RKO (cell line): ENCODE measurements around the gene ARL2.

Experiments
- DNase-seq: peaks from one replicate; pipeline ENCODE4 v3.0.0-alpha.2; 2016; ENCODE audit warnings: low spot score

Gene ARL2

GRCh38 chr11:65047581-65048422, 33.8 kb downstream of the ARL2 start:
- no peak for DNase-seq

DNA sequence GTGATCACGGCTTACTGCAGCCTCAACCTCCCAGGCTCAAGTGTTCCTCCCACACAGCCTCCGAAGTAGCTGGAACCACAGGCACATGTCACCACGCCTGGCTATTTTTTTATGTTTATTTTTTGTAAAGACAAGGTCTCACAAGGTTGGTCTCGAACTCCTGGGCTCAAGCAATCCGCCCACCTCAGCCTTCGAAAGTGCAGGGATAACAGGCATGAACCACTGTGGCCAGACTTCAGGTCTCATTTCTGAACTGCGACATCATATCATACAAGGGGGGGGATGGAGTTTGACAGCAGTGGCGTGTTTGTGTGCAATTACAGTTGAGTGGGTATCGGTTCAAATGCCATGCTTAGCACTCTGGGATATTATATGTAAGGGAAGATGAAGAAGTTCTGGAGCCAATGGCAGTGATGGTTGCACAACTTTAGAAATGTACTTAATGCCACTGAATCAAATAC, 37.5 kb downstream of the ARL2 start:
- no peak for DNase-seq

DNA sequence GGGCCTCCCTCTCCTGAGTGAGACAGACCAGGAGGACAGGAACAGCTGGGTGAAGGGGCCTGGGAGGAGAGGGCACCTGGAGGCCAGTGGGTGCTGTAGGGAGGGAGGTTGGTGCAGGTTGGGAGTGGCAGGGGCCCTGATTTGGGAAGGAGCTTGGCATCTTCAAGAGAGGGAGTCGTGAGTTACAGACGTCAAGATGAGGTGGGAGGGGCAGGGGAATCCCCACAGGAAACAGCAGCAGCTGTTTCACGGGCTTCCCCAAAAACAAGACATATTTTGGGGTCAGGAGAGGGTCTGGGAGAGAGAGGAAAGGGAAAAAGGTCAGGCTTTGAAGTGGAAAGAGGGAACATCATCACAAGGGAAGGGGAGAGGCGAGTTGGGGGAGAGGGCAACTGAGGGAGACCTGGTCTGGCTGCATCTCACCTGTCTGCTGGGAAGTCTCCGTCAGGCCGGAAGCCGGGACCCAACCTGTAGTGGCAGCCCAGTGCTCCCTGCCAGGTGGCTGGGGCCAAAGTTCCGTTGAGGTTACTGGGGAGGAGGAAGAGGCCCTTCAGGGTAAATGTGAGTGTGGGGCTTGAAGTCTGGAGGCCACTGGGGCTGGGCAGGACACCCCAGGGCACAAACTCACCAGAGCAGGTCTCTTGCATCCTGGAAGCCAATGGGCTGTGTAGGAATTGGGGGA, 40.0 kb downstream of the ARL2 start:
- no peak for DNase-seq

DNA sequence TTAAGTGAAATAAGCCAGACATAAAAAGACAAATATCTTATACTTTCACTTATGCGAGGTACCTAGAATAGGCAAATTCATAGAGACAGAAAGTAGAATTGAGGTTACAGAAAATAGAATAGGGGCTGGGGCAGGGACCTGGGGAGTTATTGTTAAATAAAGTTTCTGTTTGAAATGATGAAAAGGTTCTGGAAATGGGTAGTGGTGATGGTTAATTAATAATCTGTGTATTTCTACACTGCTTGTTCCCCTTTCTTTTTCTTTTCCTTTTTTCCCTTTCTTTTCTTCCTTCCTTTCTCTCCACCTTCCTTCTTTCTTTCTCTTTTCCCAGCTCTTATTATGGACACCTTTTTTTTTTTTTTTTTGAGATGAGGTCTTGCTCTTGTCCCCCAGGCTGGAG, 41.6 kb downstream of the ARL2 start:
- DNase-seq, result no peak

DNA sequence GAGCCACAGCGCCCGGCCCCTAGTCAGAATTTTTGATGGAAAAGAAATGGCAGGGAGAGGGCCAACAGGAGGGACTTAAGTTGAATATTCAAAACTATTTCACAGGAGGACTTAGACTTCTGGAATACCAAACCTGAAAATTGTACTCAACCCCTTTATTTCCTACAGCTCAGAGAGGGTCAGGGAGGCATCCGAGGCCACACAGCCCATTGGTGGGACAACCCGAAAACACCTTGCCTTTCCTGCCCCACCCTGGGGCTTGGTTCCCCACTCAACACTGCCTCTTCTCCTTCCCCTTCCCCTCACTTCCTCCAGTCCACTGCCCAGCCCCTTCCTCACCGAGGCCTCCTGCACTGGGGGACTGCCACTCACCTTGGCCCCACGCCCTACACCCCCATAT, 43.0 kb downstream of the ARL2 start:
- DNase-seq, result no peak

DNA sequence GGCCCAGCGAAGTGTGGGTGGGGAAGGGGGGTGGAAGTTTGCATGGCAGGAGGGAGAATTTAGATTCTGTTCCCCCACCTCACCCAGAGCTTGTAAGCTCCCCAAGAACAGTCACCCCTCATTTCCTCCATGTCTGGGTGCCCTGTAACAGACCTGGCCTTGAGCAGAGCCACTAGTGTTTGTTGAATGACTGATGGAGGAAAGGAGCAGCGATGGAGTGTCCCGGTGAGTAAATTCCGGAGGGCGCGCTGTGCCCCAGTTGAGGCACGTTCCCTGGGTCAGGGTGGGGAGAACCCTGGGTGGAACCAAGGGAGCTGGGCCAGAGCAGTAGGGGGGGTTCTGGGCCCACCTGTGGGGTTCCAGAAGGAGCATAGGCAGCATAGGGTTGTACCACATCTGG, 43.6 kb downstream of the ARL2 start:
- DNase-seq, result no peak

GRCh38 chr11:65058012-65058411, 44.1 kb downstream of the ARL2 start:
- DNase-seq, result no peak

DNA sequence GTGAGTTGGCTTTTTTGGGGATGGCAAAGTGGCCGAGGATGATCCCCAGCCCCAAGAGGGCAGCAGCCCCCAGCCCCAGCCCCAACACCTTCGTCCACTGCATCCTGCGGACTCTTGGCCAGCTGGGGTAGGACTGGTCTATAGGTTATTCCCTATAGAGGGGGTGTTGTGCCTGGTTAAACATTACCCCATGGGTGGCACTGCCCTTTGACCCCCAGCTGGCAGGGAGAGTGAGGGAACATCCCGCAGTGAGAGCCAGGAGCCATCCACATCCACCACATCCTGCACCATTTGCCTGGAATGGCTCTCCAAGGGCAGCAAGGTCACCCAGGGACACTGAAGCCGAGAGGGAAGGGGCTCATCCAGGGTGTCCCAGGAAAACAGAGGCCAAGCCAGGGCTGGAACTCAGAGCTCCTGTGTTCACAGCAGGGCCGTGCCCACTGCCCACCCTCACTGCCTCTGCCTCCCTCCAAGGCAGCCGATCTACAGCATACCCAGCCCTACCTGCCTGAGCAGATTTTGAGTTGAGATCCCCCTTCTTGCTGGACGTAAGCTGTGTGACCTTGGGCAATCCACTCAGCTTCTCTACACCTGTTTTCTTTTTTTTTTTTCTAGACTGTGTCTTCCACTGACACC, 44.6 kb downstream of the ARL2 start, which contains the start of gene NAALADL1:
Gene NAALADL1 (minus strand): TSS at position 135 of the 636 bp plus-strand sequence. CDS start 32 bp downstream, at position 103.
- no peak for DNase-seq

GRCh38 chr11:65059523-65059922, 45.6 kb downstream of the ARL2 start:
- no peak for DNase-seq

- DNase-seq, result no peak
Measured at GRCh38 chr11:65059959-65060824, 46.2 kb downstream of the ARL2 start.

- DNase-seq, result no peak
Measured at GRCh38 chr11:65060913-65061408, 47.0 kb downstream of the ARL2 start.

- no peak for DNase-seq
Measured at GRCh38 chr11:65063532-65063931, 49.6 kb downstream of the ARL2 start.

DNA sequence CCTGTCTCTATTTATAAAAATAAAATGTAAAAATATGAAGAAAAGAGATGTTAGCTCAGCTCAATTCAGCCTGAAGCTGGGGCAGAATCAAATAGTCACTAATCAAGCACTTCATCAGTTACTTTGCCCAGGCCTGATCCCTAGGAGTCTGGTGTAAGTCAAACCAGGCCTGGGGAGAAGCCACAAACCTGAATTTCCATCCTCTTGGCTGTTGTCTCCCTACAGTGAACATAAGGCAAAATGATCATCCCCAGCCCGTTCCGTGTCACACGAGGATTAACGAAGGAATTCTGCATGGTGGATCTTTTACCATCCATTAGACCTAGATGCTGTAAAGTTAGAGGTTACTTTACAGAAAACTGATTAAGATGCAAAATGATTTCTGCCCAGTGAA, 50.9 kb downstream of the ARL2 start:
- DNase-seq, result no peak

- DNase-seq, result no peak
Measured at GRCh38 chr11:65065851-65066250, 51.9 kb downstream of the ARL2 start.

GRCh38 chr11:65066315-65066714, 52.4 kb downstream of the ARL2 start:
- DNase-seq, result no peak

DNA sequence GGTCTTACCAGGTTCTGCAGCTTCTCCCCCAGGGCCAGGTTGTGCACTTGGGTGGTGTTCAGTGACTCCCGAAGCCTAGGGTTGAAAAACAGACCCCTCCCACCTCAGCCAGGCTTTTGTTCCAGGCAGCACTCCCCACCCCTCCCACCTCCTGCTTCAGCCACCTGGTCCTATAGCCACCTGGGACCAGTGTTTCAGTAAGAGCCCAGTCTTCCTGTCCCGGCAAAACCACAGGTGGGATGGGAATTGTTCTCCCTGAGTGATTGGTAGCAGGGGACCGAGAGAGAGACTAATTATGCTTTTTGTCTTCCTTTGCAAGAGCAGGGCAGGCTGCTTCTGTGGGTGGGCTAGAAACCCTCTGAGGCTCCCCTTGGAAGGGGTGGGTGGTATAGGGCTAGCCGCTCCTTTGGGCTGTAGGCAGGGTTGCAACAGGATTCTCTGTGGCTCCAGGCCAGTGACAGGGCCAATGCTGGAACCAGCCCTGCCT, 52.9 kb downstream of the ARL2 start:
- DNase-seq, result no peak

GRCh38 chr11:65067446-65067845, 53.5 kb downstream of the ARL2 start:
- DNase-seq, result no peak

DNA sequence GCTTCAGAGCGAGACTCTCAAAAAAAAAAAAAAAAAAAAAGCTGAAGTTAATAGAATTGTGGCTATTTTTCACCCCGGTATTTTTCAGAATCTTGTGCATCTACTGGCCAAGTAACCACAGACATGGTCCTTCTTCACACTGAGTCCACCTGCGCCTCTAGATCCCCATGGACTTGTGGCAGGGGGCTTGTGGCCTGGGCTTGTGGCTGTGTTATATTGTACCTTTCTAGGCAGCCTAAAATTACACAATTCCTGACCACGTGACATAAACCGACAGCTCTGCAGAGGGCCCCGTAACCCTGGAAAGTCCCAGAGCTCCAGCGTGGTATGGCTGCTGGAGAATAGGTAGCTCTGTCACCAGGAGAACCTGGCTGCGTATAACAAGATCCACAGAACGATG, 55.3 kb downstream of the ARL2 start:
- DNase-seq, result no peak
